Glomerular visceral epithelial cell (primary cell): ENCODE measurements around the gene B9D1.
A peak's percentile ranks its signal among the peaks of the same experiment; 100 is the strongest.
"Not testable (repeated sequence)": the region's sequence is repeated elsewhere in the genome, so short reads cannot be mapped to it uniquely, and the experiment has no call there.

ENCODE experiments used
- DNase-seq: peaks from one replicate; pipeline ENCODE4 v3.0.0-alpha.2; 2016; ENCODE audit errors: extremely low spot score

The B9D1 gene

GRCh38 chr17:19359151-19359550 is 3.4 kb downstream of the B9D1 start:
- DNase-seq, result no peak

- DNase-seq, result no peak
Observed at GRCh38 chr17:19357761-19358160, 4.8 kb downstream of the B9D1 start.

- no peak for DNase-seq
Observed at GRCh38 chr17:19357351-19357750, 5.2 kb downstream of the B9D1 start.

GRCh38 chr17:19354748-19355147 is 7.8 kb downstream of the B9D1 start:
- no peak for DNase-seq

GRCh38 chr17:19353401-19353800 is 9.1 kb downstream of the B9D1 start:
- DNase-seq, result not testable (repeated sequence)

- DNase-seq, result no peak
Observed at GRCh38 chr17:19348806-19349205, 13.7 kb downstream of the B9D1 start.

- DNase-seq, result no peak
Observed at GRCh38 chr17:19348081-19348650, 14.4 kb downstream of the B9D1 start.

GRCh38 chr17:19347323-19348080 is 15.0 kb downstream of the B9D1 start:
- no peak for DNase-seq

GRCh38 chr17:19346351-19347255 is 15.9 kb downstream of the B9D1 start:
- peak; percentile 53 for DNase-seq

GRCh38 chr17:19345486-19346350 is 16.8 kb downstream of the B9D1 start:
- DNase-seq, result no peak

GRCh38 chr17:19345067-19345460 is 17.5 kb downstream of the B9D1 start:
- DNase-seq, result no peak

- DNase-seq, result no peak
Observed at GRCh38 chr17:19344311-19345066, 18.0 kb downstream of the B9D1 start.

- DNase-seq, result no peak
Observed at GRCh38 chr17:19343671-19344151, 18.8 kb downstream of the B9D1 start.

GRCh38 chr17:19343256-19343630 is 19.3 kb downstream of the B9D1 start:
- DNase-seq, result no peak

GRCh38 chr17:19342611-19343255 is 19.8 kb downstream of the B9D1 start:
- no peak for DNase-seq

GRCh38 chr17:19341641-19342610 is 20.6 kb downstream of the B9D1 start:
- DNase-seq, result no peak

- DNase-seq, result no peak
Observed at GRCh38 chr17:19341211-19341631, 21.3 kb downstream of the B9D1 start.

- DNase-seq, result no peak
Observed at GRCh38 chr17:19339341-19339815, 23.1 kb downstream of the B9D1 start.
